Hepatocyte (in vitro differentiated cells): ENCODE measurements around the gene RMC1. TPM values are rescaled to one million over a fixed set of nuclear protein-coding genes. Genes with fewer than 3 reads are reported as not detected.

Experiments
- DNase-seq: peaks from one replicate; pipeline ENCODE4 v3.0.0-alpha.2; 2016; ENCODE audit warnings: low spot score
- H2AFZ ChIP-seq: fragments of 200-600 bp; sonication (generic); 2 replicates; pipeline ENCODE4 v1.6.0; 2016; ENCODE audit warnings: antibody characterized with exemption, mild to moderate bottlenecking
- H3K27ac ChIP-seq: fragments of 200-600 bp; sonication (generic); 2 replicates; pipeline ENCODE4 v1.5.1; 2016; ENCODE audit warnings: mild to moderate bottlenecking
- H3K27me3 ChIP-seq: fragments of 200-600 bp; sonication (generic); 2 replicates; pipeline ENCODE4 v1.6.1; 2016
- H3K36me3 ChIP-seq: fragments of 200-600 bp; sonication (generic); replicated peaks from 2 replicates; pipeline ENCODE4 v1.5.1; 2016; ENCODE audit warnings: low read depth; ENCODE audit not compliant: insufficient read depth
- H3K4me1 ChIP-seq: fragments of 200-600 bp; sonication (generic); 2 replicates; pipeline ENCODE4 v1.5.1; 2016; ENCODE audit warnings: mild to moderate bottlenecking, moderate library complexity; ENCODE audit not compliant: insufficient read depth
- H3K4me2 ChIP-seq: fragments of 200-600 bp; sonication (generic); 2 replicates; pipeline ENCODE4 v1.6.0; 2016
- H3K4me3 ChIP-seq: fragments of 200-600 bp; sonication (generic); 2 replicates; pipeline ENCODE4 v1.5.1; 2016; ENCODE audit warnings: mild to moderate bottlenecking
- H3K79me2 ChIP-seq: fragments of 200-600 bp; sonication (generic); 2 replicates; pipeline ENCODE4 v1.6.0; 2017; ENCODE audit warnings: mild to moderate bottlenecking
- H3K9me2 ChIP-seq: fragments of 200-600 bp; sonication (generic); replicated peaks from 2 replicates; pipeline ENCODE4 v1.6.0; 2017; ENCODE audit warnings: mild to moderate bottlenecking; ENCODE audit not compliant: insufficient read depth
- H3K9me3 ChIP-seq: fragments of 200-600 bp; sonication (generic); 2 replicates; pipeline ENCODE4 v1.5.1; 2016; ENCODE audit warnings: low read depth, mild to moderate bottlenecking
- H4K20me1 ChIP-seq: fragments of 200-600 bp; sonication (generic); 2 replicates; pipeline ENCODE4 v1.6.0; 2016; ENCODE audit warnings: mild to moderate bottlenecking; ENCODE audit not compliant: insufficient read depth, poor library complexity, severe bottlenecking
- CTCF ChIP-seq: fragments of 200-600 bp; sonication (generic); IDR thresholded peaks from 2 replicates; pipeline ENCODE4 v1.5.1; 2016; ENCODE audit warnings: antibody characterized with exemption, mild to moderate bottlenecking; ENCODE audit not compliant: poor library complexity
- EZH2 ChIP-seq: fragments of 200-600 bp; sonication (generic); IDR thresholded peaks from 2 replicates; pipeline ENCODE4 v1.6.1; 2016; ENCODE audit warnings: antibody characterized with exemption, mild to moderate bottlenecking, borderline replicate concordance
- EZH2phosphoT487 ChIP-seq: fragments of 200-600 bp; sonication (generic); IDR thresholded peaks from one replicate; pipeline ENCODE4 v1.6.1; 2018; ENCODE audit warnings: antibody characterized with exemption, mild to moderate bottlenecking, low read depth, moderate library complexity; ENCODE audit not compliant: unreplicated experiment, severe bottlenecking
- WGBS: methylation state at CpG from one replicate; pipeline ENCODE4 v1.1.6; 2016; ENCODE audit warnings: low lambda C conversion rate; ENCODE audit errors: missing lambda C conversion rate; 5-methylcytosine and 5-hydroxymethylcytosine counted together
- polyA plus RNA-seq: library from polyadenylated mRNA; unstranded; fragments of >200 nt; fragmentation: Nextera tagmentation; extraction: Ambion mirVana; gene quantifications from 2 replicates; pipeline ENCODE4 v1.2.1, GENCODE V29; 2016
- total RNA-seq: library from RNA; depleted of rRNA; stranded (reverse); fragments of >200 nt; gene quantifications from 2 replicates; pipeline ENCODE4 v1.2.3, GENCODE V29; 2014

The RMC1 gene
- total and polyA plus RNA-seq, 2 experiments from 2014 or later, result 26.6 to 37.1 TPM

GRCh38 chr18:23515911-23516546 is 12.7 kb downstream of the RMC1 start:
- Histone ChIP-seq H3K4me1 (peaks cover 4% of the 10 kb centered on the region), H3K4me2 (peak overlapping the region; percentile 21), H3K4me3 (no peak overlapping the region), H3K9me3 (no peaks in the 10 kb centered on the region), H3K36me3 (no peaks in the 10 kb centered on the region), H3K79me2 (no peaks in the 10 kb centered on the region), H2AFZ (no peak overlapping the region), H3K27me3 (no peaks in the 10 kb centered on the region), H4K20me1 (no peaks in the 10 kb centered on the region), H3K27ac (peak overlapping the region; percentile 47), H3K9me2 (no peaks in the 10 kb centered on the region)
- peak; percentile 92 for DNase-seq
- WGBS, result 37% methylated on average over 17 of the region's 17 CpGs
- TF ChIP-seq EZH2phosphoT487 (no peak), CTCF (peak; percentile 95), EZH2 (no peak)

DNA sequence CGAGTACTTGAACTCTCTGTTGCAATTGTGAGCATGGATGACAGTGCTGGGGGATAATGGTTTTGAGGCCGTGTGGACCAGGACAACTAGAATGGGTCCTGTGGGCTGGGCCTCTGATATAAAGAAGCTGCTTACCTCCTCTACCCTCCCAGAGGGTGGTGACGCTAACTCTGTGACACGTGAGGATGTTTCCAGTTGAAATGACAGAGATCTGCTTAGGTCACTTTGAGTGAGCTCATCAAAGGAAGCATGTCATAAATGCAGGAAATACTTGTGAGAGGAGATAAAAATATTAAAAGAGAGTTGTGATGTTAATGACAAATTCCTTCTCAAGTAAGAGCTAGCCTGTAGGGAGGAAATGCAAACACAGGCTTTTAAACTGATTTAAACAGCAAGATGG is 16.4 kb downstream of the RMC1 start:
- Histone ChIP-seq H3K4me3 (no peak overlapping the region), H3K27me3 (no peaks in the 10 kb centered on the region), H3K36me3 (no peaks in the 10 kb centered on the region), H3K4me1 (peaks cover 4% of the 10 kb centered on the region), H3K27ac (no peak overlapping the region), H3K9me3 (no peaks in the 10 kb centered on the region), H4K20me1 (no peaks in the 10 kb centered on the region), H3K4me2 (no peak overlapping the region), H2AFZ (no peak overlapping the region), H3K9me2 (no peaks in the 10 kb centered on the region), H3K79me2 (no peaks in the 10 kb centered on the region)
- 94% methylated on average over 4 of the region's 4 CpGs for WGBS
- DNase-seq, result no peak
- no peak for TF ChIP-seq CTCF
- TF ChIP-seq EZH2, result no peak
- no peak for TF ChIP-seq EZH2phosphoT487

DNA sequence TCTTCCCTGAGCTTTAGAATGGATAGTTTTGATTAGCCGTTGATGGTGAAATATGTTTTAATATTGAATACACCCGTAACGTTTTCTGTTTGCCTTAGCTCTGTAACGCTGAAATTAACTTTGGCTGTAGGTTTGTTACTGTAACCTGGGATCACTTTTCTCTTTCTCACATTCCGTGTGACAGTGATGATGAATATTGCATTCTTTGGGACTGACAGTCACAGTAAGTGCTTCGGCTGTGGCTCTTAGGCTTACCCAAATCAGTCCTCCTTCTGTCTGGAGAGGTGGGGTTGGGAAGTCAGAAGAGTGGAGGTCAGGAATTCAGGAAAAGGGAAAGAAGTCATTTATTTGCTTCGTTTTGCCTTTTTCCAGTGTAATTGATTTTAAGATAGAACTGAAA is 18.0 kb downstream of the RMC1 start:
- 90% methylated on average over 7 of the region's 7 CpGs for WGBS
- TF ChIP-seq EZH2 (no peak), EZH2phosphoT487 (no peak), CTCF (no peak)
- no peak overlapping the region for H3K4me2 ChIP-seq
- no peaks in the 10 kb centered on the region for H3K9me3 ChIP-seq
- no peak overlapping the region for H2AFZ ChIP-seq
- H3K9me2 ChIP-seq, result no peaks in the 10 kb centered on the region
- no peaks in the 10 kb centered on the region for H4K20me1 ChIP-seq
- DNase-seq, result no peak
- no peaks in the 10 kb centered on the region for H3K27me3 ChIP-seq
- H3K79me2 ChIP-seq, result no peaks in the 10 kb centered on the region
- H3K4me1 ChIP-seq, result peaks cover 3% of the 10 kb centered on the region
- no peak overlapping the region for H3K4me3 ChIP-seq
- no peaks in the 10 kb centered on the region for H3K36me3 ChIP-seq
- H3K27ac ChIP-seq, result no peak overlapping the region

DNA sequence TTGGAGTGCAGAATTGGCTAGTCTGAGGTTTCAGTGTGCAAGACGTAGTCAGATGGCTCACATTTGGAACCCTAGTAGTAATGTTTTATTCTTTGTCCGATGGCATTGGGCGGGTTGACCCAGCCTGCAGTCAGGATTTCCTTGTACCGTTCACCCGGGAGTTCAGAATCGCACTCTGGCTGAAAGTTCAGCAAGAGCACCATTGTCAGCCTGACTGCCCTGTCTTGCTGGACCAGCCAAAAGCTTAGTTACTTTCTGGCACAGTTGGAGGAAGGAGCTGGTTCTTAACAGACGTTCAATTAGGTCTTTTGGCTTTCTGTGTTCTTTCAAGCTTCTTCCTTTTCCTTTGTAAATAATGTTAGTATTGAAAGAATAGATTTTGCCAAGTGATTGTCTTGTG is 18.6 kb downstream of the RMC1 start:
- Histone ChIP-seq H3K4me3 (no peak overlapping the region), H3K27ac (no peak overlapping the region), H3K9me3 (no peaks in the 10 kb centered on the region), H3K9me2 (no peaks in the 10 kb centered on the region), H3K4me2 (no peak overlapping the region), H3K4me1 (no peaks in the 10 kb centered on the region), H4K20me1 (no peaks in the 10 kb centered on the region), H3K79me2 (no peaks in the 10 kb centered on the region), H3K36me3 (no peaks in the 10 kb centered on the region), H2AFZ (no peak overlapping the region), H3K27me3 (no peaks in the 10 kb centered on the region)
- DNase-seq, result no peak
- TF ChIP-seq EZH2 (no peak), CTCF (no peak), EZH2phosphoT487 (no peak)
- 96% methylated on average over 7 of the region's 7 CpGs for WGBS
